NCI-H748 treated with DMSO at 0.1 percent for 48 hours (cell line): Measurements from ENCODE around the gene HIC1.

Experiments
- DNase-seq: peaks from one replicate; lab custom pipeline; 2025; lab: John Stamatoyannopoulos, UW

HIC1 gene

DNA sequence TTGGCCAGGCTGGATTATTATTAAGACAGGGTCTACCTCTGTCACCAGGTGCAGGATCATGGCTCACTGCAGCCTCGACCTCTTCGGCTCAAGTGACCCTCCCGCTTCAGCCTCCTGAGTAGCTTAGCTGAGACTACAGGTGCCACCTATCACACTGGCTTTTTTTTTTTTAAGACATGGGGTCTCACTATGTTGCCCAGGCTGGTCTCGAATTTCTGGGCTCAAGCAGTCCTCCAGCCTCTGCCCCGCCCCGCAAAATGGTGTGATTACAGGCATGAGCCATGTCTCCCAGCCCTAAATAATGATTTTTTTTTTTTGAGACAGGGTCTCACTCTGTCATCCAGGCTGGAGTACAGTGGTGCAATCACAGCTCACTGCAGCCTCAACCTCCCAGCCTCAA is 7.3 kb upstream of the HIC1 start:
- no peak for DNase-seq

DNA sequence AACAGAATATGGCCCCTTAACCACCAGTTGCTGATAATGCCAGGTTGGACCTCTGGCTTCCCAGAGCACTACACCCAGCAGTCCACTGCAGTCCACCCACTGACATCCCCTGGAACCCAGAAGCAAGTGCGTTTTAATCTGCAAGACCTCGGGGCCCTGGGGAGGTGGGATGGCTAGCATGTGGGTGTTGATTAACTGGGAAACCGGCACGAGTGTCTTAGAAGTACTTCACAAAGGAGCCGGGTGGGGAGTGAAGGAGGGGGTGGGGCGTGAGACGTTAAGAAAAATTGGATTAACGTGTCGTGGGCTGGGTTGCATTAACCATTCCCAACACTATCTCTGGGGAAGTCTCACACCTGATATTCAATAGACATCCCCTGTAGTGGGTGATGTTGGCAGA is 6.1 kb upstream of the HIC1 start:
- no peak for DNase-seq

DNA sequence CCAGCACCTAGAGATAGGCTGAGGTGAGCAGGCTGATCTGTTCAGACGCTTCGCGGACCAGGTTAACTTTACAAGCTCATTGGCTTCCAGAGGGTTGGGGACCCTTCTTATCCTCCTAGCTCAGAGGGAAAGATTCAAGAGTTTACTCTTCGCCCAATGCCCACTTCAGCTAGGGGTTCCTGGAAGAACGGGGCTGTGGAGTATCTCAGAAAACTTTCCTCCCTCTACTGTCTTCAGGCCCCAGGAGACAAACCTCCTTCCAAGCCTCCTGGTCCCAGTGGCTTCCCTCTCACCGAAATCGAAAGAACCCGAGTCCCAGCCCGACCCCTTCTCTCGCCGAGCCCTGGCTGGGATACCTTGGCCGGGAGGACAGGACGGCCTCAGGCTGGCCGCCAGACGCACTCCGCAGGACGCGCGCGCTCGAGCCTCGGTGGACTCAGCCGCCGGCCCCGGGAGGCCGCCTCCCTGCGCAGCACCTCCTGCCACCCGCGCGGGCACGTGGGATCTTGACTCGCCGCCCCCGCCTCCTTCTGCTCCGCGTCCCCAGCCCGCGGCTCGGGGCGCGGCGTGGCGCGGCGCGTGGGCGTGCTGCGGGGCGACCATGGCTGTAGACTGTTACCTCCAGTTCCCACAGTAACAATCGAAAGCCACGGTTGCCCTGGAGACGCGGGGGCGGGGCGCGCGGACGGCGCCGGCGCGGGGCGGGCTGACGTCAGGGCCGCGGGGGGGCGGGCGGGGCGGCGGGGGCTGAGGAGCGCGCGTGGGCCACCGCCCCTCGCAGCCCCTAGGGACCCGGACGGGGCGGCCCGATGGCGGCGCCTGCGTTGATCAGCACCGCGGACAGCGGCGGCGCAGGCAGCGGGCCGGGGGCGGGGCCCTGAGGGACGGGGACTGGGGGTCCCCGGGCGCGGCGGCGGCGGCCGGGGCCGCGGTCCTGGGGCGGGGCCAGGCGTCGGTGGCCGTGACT is 5.3 kb upstream of the HIC1 start:
- peak; percentile 59 for DNase-seq

DNA sequence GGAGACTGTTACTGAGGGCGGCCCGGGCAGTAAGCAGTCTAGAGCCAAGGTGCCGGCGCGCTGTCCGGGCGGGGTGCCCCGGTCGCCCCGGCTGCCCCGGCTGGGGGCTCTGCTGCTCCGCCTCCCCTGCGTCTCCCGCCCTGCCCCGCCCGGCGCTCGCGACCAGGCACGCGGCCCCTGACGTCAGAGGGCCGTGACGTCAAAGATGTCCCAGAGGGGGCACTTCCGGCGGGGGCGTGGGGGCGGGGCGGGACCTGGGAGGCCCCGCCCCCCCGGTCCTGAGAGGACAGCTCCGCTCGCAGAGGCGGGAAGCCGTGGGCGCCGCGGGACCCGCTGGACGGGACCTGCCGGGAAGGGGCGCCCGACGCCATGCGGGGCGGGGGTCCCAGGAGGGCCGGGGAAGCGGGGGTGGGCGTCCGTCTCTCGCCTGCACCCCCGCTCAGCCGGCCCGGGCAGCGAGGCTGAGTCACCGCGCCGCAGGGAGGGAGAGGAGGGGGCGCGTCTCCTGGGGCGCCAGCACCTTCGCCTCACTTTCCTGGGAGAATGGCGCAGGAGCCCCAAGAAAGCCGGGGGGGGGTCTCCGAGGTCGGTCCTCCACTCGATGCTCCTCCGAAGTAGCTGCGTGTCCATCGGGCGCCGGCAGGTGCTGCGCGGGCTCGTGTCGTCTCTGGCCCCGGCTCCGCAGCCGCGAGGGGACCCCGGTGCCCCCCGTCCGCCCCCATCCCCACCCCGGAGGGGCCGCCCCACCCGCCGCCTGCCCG is 4.4 kb upstream of the HIC1 start:
- DNase-seq = peak; percentile 49

DNA sequence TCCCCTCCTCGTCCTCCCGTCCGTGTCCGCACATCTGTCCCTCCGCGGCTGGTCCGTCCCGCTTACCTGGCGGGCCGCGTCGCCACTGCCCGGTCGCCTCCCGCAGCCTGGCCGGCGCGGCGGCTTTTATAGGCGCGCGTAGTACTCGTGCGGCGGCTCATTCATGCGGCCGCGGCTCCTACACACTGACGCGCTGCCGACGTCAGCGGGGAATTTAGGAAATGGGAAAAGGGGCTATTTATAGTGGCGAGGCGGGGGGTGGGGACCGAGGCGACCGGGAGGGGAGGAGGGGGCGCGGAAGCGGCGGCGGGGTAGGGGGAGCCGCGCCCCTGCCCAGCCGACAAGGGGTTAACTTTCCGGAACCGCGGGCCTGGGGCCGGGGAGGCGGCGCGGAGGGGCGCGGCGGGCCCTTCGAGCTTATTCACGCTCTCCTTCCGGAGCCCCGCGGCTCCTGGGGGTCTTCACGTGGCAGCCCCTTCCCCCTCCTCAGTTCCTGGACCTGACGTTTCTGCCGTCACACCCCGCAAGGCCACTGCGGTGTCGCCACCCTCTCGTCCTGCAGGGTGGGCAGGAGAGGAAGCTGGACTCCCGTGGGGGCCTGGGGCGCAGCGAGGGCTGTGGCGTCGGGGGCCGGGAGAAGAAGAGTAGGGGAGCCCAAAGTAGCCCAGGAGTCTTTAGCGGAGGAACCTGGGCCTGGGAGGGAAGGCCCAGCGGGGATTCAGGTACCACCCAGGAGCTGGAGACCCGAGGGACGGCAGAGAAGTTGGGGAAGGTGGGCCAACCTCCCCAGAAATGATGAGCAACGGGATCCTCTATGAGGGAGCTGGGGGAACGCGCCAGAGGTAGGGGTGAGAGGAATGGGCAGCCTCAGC is 3.6 kb upstream of the HIC1 start:
- DNase-seq = peak; percentile 17

DNA sequence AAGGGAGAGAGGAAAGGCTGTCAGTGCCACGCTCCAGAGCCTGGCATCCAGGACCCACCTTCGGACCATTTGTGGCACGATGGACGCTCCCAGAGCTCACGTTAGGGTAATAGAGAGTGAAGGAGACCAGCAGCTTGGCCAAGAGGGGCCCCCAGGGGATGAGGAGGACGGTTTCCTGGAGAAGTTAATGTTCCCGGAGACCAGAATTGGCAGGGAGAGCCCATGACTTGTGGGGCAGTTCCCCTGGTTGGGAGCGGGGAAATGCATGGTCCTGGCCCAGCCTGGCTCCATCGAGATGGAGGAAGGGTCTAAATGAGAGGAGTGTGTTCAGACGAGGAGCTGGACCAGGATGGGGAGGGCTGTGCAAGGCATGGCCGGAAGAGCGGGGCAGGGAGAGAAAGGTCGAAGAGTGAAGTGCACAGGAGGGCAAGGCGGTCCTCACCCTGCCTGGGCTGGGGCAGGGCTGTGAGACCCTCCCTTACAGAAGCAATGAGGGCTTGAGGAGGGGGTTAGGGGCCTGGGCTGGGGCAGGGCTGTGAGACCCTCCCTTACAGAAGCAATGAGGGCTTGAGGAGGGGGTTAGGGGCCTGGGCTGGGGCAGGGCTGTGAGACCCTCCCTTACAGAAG is 2.9 kb upstream of the HIC1 start:
- no peak for DNase-seq

DNA sequence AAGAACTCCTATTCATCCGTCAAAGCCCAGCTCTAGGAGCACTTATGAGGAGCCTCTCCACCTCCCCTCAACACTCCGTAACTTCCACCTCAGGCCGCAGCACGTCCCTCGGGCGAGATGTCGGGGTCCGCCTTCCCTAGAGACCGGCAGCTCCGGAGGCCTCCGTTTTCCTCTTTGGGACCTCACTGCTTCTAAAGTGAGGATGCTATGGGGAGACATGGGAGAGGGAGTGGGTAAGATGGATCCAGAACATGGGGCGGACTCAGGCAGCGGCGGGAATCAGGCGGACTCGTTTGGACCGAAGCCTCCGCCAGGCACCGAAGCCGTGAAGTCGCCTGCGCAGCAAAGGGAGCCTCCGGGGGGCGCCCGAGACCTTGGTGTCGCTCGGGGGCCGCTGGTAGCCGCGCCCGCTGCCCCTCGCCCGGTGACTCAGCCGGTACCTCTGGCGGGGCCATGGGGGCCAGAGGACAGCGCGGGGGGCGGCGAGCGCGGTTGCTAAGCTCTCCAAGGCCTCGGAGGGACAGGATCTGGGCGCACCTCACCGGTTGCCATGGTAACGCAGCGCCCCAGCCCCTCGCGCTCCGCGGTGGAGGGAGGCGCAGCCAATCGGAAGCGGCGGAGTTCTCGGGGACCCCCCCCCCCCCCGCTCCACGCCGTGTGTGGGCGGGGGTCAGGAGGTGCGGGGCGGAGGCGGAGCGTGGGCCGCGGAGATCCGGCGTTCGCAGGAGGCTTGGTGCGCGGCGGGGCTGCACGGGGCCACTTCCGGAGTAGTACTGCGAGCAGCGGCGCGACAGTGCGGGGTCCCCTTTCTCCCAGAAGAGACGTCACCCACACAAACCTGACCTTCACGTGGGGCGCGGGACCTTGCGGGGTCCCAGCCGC is 1.3 kb upstream of the HIC1 start:
- peak; percentile 63 for DNase-seq

DNA sequence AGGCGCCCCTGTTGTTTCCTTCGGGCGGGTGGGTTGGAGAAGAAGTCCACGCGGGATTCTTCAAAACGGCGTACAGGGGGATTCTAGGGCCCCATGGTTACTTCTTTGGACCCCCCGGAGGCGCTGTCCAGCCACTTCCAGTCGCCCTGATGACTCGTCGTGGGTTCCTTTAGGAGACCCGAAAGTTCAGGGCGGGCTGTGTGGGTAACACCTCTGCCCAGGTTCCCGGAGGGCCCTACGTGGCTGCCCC is 716 bp upstream of the HIC1 start:
- no peak for DNase-seq

DNA sequence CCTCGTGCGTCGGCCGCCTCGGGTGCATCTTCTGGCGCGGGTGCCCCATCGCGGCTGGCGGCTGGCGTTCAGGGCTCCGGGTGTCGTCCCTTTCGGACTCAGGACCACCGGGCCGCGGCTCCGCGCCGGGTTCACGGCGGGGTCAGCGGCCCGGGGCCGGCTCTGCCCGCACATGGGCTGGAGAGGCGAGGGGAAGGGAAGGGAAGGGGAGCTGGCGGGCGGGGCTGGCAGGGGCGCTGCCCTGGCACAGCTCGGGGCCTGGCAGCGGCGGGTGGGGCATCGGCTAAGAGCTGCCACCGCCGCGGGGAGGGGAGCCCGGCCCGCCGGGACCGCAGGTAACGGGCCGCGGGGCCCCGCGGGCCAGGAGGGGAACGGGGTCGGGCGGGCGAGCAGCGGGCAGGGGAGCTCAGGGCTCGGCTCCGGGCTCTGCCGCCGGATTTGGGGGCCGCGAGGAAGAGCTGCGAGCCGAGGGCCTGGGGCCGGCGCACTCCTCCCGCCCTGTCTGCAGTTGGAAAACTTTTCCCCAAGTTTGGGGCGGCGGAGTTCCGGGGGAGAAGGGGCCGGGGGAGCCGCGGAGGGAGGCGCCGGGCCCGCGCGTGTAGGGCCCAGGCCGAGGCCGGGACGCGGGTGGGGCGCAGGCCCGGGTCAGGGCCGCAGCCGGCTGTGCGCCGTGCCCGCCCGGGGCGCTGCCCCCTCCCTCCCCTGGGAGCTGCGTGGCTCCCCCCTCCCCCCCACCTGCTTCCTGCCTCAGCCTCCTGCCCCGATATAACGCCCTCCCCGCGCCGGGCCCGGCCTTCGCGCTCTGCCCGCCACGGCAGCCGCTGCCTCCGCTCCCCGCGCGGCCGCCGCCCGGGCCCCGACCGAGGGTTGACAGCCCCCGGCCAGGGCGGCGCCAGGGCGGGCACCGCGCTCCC is 646 bp downstream of the HIC1 start:
- DNase-seq = no peak

DNA sequence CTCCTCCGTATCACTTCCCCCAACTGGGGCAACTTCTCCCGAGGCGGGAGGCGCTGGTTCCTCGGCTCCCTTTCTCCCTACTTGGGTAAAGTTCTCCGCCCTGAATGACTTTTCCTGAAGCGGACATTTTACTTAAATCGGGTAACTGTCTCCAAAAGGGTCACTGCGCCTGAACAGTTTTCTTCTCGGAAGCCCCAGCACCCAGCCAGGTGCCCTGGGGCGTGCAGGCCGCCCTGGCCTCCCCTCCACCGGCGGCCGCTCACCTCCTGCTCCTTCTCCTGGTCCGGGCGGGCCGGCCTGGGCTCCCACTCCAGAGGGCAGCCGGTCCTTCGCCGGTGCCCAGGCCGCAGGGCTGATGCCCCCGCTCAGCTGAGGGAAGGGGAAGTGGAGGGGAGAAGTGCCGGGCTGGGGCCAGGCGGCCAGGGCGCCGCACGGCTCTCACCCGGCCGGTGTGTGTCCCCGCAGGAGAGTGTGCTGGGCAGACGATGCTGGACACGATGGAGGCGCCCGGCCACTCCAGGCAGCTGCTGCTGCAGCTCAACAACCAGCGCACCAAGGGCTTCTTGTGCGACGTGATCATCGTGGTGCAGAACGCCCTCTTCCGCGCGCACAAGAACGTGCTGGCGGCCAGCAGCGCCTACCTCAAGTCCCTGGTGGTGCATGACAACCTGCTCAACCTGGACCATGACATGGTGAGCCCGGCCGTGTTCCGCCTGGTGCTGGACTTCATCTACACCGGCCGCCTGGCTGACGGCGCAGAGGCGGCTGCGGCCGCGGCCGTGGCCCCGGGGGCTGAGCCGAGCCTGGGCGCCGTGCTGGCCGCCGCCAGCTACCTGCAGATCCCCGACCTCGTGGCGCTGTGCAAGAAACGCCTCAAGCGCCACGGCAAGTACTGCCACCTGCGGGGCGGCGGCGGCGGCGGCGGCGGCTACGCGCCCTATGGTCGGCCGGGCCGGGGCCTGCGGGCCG is 1.6 kb downstream of the HIC1 start:
- DNase-seq = no peak

DNA sequence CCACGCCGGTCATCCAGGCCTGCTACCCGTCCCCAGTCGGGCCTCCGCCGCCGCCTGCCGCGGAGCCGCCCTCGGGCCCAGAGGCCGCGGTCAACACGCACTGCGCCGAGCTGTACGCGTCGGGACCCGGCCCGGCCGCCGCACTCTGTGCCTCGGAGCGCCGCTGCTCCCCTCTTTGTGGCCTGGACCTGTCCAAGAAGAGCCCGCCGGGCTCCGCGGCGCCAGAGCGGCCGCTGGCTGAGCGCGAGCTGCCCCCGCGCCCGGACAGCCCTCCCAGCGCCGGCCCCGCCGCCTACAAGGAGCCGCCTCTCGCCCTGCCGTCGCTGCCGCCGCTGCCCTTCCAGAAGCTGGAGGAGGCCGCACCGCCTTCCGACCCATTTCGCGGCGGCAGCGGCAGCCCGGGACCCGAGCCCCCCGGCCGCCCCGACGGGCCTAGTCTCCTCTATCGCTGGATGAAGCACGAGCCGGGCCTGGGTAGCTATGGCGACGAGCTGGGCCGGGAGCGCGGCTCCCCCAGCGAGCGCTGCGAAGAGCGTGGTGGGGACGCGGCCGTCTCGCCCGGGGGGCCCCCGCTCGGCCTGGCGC is 2.4 kb downstream of the HIC1 start:
- DNase-seq = no peak

DNA sequence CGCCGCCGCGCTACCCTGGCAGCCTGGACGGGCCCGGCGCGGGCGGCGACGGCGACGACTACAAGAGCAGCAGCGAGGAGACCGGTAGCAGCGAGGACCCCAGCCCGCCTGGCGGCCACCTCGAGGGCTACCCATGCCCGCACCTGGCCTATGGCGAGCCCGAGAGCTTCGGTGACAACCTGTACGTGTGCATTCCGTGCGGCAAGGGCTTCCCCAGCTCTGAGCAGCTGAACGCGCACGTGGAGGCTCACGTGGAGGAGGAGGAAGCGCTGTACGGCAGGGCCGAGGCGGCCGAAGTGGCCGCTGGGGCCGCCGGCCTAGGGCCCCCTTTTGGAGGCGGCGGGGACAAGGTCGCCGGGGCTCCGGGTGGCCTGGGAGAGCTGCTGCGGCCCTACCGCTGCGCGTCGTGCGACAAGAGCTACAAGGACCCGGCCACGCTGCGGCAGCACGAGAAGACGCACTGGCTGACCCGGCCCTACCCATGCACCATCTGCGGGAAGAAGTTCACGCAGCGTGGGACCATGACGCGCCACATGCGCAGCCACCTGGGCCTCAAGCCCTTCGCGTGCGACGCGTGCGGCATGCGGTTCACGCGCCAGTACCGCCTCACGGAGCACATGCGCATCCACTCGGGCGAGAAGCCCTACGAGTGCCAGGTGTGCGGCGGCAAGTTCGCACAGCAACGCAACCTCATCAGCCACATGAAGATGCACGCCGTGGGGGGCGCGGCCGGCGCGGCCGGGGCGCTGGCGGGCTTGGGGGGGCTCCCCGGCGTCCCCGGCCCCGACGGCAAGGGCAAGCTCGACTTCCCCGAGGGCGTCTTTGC is 3.1 kb downstream of the HIC1 start:
- DNase-seq = no peak

DNA sequence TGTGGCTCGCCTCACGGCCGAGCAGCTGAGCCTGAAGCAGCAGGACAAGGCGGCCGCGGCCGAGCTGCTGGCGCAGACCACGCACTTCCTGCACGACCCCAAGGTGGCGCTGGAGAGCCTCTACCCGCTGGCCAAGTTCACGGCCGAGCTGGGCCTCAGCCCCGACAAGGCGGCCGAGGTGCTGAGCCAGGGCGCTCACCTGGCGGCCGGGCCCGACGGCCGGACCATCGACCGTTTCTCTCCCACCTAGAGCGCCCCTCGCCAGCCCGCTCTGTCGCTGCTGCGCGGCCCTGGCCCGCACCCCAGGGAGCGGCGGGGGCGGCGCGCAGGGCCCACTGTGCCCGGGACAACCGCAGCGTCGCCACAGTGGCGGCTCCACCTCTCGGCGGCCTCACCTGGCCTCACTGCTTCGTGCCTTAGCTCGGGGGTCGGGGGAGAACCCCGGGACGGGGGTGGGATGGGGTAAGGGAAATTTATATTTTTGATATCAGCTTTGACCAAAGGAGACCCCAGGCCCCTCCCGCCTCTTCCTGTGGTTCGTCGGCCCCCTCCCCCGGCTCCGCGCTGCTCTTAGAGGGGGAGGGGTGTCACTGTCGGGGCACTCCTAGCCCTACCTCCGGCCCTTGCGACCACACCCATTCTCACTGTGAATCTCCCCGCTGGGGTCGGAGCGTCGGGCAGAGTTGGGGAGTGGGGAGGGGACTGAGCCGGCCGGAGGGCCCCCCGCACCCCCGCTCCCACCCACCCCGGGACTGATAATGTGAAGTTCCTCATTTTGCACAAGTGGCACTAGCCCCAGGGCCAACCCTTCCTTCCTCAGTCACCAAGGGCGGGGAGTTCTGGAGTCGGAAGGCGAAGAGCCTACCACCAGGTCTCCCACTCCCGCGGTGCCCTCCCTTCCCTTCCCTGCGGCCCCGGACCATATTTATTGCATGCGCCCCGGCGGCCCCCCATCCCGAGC is 4.0 kb downstream of the HIC1 start:
- DNase-seq = no peak

DNA sequence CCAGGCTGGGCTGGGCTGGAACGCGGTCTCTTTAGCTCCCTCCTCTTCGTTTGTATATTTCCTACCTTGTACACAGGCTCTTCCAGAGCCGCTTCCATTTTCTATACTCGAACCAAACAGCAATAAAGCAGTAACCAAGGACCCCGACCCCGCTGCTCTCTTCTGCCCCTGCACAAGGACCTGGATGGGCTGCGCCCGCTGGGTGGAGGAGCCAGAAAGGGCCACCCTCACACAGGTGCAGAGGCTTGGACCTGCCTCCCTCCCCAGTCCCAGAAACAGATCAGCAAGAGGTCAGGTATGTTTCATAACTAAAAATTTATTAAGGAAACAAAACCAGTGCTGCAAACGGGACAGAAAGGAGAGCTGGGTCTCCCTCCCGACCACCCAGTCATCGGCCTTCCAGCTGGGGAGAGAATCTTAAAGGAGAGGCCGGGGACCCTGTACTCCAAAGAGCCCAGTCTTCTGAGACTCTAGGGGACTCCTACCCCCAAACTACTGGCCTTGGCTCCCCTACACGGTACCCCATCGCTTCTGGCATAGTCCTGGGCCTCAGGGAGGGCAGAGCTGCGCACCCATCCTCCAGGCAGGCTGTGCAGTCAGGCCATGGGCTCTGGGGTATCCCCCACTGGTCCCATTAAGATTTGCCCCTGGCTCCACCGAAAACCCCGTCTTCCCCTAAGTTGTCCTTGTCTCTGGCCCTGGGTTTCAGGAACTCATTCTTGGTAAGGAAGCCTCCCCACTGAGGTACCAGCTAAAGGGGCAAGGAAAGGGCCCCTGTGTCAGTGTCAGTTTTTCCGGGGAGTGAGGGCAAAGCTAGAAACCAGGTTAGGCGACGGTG is 4.9 kb downstream of the HIC1 start:
- no peak for DNase-seq

DNA sequence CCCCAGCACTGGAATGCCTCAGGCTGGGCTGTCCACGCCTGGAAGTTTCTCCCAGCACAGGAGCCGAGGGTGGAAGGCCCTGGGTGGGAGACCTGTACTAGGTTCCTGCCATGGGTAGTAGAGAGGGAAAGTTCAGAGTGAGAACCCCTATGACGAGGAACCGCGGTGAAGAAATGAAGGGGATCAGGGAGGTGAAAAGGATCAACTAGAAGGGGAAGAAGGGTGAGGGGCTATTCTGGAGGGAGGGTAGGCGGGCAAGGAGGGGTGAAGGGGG is 5.4 kb downstream of the HIC1 start:
- DNase-seq = no peak
